ENCODE results near the gene CCDC83. TPM values are rescaled to one million over a fixed set of nuclear protein-coding genes. Genes with fewer than 3 reads are reported as not detected.

Gene CCDC83
- total and polyA plus RNA-seq, 9 of the 15 experiments (the other 6 are each of a cell fraction or from before 2014, with no cell fraction given) = not detected

GRCh38 chr11:85854557-85855340 lies 434 bp upstream of the CCDC83 start (continued):
- peak; percentile 56 for TF ChIP-seq SAP30 (IDR thresholded peaks at IDR 0.05; ENCODE audit: borderline replicate concordance, insufficient read depth, low read depth, low read length, poor library complexity, severe bottlenecking)
- no peak for TF ChIP-seq NR3C1 (CRISPR knock-in tag; IDR thresholded peaks at IDR 0.05)
- peak; percentile 91 to 97 for TF ChIP-seq RAD21 (CRISPR knock-in tag; conservative IDR thresholded peaks at IDR 0.05 in 1 of 2, IDR thresholded peaks at IDR 0.05 in 1 of 2)
- peak; percentile 55; the same call in 1 of the 2 replicates for TF ChIP-seq ZBED1 (IDR thresholded peaks at IDR 0.05)
- 0 out of 2 replicates have a peak, but pooled peaks have one; percentile 68 for TF ChIP-seq ETS1 (conservative IDR thresholded peaks at IDR 0.05; ENCODE audit: control insufficient read depth, low read depth, low read length)
- TF ChIP-seq CC2D1A (IDR thresholded peaks at IDR 0.05) = 0 out of 2 replicates have a peak, but pooled peaks have one; percentile 36
- no peak for TF ChIP-seq PURB (CRISPR knock-in tag; IDR thresholded peaks at IDR 0.05; ENCODE audit: low read depth)
- TF ChIP-seq ZBTB7A (IDR thresholded peaks at IDR 0.05; ENCODE audit: borderline replicate concordance, control insufficient read depth, low read depth, low read length) = peak; percentile 27; the same call in 1 of the 2 replicates
- peak; percentile 49; the same call in 1 of the 2 replicates for TF ChIP-seq CHD2 (IDR thresholded peaks at IDR 0.05; ENCODE audit: low read depth, low read length)
- peak; percentile 98 for TF ChIP-seq L3MBTL2 (IDR thresholded peaks at IDR 0.05)
- no peak for TF ChIP-seq AFF4 (CRISPR knock-in tag; IDR thresholded peaks at IDR 0.05)
- no peak for TF ChIP-seq MAFF (IDR thresholded peaks at IDR 0.05; ENCODE audit: low read length)
- no peak for TF ChIP-seq MECOM (CRISPR knock-in tag; IDR thresholded peaks at IDR 0.05)
- no peak for TF ChIP-seq ZNF232 (CRISPR knock-in tag; IDR thresholded peaks at IDR 0.05)
- TF ChIP-seq VEZF1 (CRISPR knock-in tag; IDR thresholded peaks at IDR 0.05) = peak; percentile 95
- no peak for TF ChIP-seq MEF2A (IDR thresholded peaks at IDR 0.05; ENCODE audit: control insufficient read depth, low read depth, low read length)
- peak in 1 of 2 experiments; percentile 76; a peak in 1 of 4 replicates for TF ChIP-seq TEAD1 (CRISPR knock-in tag; IDR thresholded peaks at IDR 0.05)
- no peak for TF ChIP-seq NFYB (IDR thresholded peaks at IDR 0.05; ENCODE audit: extremely low read depth, insufficient read length)
- peak; percentile 95 for TF ChIP-seq SMC3 (conservative IDR thresholded peaks at IDR 0.05; ENCODE audit: insufficient read depth, low read depth, low read length)
- peak; percentile 76 for TF ChIP-seq POLR2A (conservative IDR thresholded peaks at IDR 0.05)
- TF ChIP-seq PHF8 (IDR thresholded peaks at IDR 0.05; ENCODE audit: borderline replicate concordance, low read length) = peak; percentile 74; the same call in 1 of the 2 replicates
- no peak for TF ChIP-seq GTF2E2 (tag; IDR thresholded peaks at IDR 0.05)

All from K562 (cell line).